ENCODE measurements around the gene RNU6-9.

The RNU6-9 gene

GRCh38 chr19:931860-932647 lies 38.8 kb downstream of the RNU6-9 start:
- DNase-seq (ENCODE audit: extremely low read depth in 1 of 2, low read depth in 1 of 2), result no peak

DNA sequence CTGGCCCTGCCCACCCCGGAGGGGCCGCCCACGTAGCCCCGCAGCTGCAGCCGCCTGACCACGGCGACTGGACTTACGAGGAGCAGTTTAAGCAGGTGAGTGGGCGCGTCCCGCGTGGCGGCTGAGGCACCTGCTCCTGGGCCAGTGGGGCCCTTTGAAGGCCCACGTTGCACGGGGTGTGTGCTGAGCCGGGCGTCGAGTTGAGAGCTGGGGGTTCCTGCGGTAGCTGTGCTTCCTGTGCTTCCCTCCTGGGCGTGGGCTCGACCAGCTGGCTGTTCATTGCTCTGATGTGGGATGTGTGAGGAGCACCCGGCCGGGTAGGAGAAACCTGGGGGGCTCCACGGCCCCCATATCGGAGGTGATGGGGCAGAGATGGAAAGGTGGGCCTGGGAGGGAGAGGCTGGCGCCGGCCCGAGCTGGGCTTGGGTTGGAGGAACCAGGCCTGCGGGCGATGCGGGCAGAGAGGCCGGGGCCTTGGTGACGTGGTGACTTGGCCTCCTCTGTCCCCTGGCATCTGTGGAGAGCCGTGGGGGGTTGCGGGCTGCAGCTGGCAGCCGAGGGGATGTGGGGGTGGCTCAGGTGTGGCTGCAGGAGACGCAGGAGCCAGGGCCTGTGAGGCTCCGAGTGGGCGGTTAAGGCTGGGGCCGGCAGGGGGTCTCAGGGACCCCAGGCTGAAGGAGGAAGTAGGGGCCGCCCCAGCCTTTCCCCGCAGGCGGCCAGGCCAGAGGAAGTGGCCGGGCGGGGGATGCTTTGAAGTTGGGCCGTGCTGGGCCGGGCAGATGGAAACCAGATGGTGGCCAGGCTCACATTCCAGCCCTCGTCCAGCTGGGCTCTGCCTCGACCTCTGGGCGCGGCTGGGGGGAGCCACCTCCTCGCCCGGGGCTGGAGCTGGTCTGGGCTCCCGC lies 39.6 kb downstream of the RNU6-9 start:
- no peak for DNase-seq (ENCODE audit: extremely low read depth in 1 of 2, low read depth in 1 of 2)

- no peak for DNase-seq (ENCODE audit: extremely low read depth in 1 of 2, low read depth in 1 of 2)
Measured at GRCh38 chr19:933553-933882, 40.2 kb downstream of the RNU6-9 start.

- DNase-seq (ENCODE audit: extremely low read depth in 1 of 2, low read depth in 1 of 2), result no peak
Measured at GRCh38 chr19:934197-934840, 41.0 kb downstream of the RNU6-9 start.

DNA sequence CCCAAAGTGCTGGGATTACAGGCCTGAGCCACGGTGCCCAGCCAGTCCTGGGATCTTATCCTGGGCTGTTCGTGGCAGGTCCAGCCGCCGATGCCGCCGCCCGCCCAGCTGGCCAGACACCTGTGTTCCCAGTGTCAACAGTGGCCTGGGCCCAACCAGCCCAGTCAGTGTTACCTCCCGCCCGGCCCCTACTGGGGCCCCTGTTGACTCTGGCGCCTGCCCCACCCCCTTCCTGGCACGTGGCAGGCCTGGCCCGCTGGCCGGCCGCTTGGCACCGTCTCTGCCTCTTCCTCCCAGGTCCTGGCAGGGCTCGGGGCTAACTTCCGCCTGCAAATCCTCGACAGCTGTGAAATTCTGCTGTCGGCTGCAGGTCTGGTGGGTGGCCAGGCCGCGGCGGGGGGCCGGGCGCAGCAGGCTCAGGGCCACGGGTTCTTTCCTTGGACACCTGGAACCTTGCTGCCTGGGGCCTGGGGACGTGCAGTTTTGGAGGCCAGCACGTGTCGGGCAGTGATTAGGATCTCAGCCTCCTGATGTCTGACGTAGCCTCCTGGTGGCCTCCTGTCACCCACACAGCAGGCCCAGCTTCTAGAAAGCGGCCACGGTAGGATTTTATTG lies 41.7 kb downstream of the RNU6-9 start:
- DNase-seq (ENCODE audit: extremely low read depth in 1 of 2, low read depth in 1 of 2), result no peak

GRCh38 chr19:936175-936546 lies 42.9 kb downstream of the RNU6-9 start:
- DNase-seq (ENCODE audit: extremely low read depth in 1 of 2, low read depth in 1 of 2), result no peak

GRCh38 chr19:937259-937694 lies 44.0 kb downstream of the RNU6-9 start:
- no peak for DNase-seq (ENCODE audit: extremely low read depth in 1 of 2, low read depth in 1 of 2)

GRCh38 chr19:938233-938923 lies 45.1 kb downstream of the RNU6-9 start:
- no peak for DNase-seq (ENCODE audit: extremely low read depth in 1 of 2, low read depth in 1 of 2)

GRCh38 chr19:939439-939838 lies 46.2 kb downstream of the RNU6-9 start:
- DNase-seq (ENCODE audit: extremely low read depth in 1 of 2, low read depth in 1 of 2), result no peak

- no peak for DNase-seq (ENCODE audit: extremely low read depth in 1 of 2, low read depth in 1 of 2)
Measured at GRCh38 chr19:939922-940321, 46.6 kb downstream of the RNU6-9 start.

- no peak for DNase-seq (ENCODE audit: extremely low read depth in 1 of 2, low read depth in 1 of 2)
Measured at GRCh38 chr19:940591-941291, 47.5 kb downstream of the RNU6-9 start.

DNA sequence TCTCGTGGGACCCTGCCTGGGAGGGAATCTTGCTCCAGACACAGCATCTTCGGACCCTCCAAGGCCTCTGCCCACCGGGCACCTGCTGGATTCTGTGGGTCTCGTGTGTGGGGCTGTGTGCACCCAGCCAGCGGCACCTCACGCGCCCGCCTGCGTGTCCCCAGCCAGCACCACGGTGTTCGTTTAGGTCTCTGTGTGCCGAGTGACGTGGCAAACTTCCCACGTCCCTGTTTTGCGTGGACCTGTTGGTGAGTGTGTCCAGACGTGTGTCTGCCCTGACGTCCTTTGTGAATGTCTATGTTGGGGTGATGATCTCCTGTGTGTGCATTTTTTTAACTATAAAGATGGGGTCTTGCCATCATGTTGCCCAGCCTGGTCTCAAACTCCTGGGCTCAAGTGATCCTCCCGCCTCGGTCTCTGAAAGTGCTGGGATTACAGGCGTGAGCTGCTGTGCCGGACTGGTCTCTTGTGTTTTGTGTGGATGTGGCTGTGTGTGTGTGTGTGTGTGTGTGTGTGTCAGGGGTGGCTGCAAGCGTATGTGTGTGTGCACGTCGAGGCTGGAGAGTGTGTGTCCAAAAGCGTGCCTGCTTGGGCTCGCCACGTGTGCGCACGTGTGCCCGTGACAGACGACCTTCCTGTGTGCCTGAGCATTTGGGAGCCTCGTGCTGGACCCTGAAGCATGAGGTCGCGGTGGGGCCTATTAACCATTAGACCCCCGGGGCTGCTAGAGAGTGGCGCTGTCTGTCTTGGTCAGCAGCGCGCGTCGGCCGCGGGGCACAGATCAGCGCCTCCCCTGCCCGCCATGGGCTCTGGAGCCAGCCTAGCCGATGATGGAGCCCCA lies 48.2 kb downstream of the RNU6-9 start:
- DNase-seq (ENCODE audit: extremely low read depth in 1 of 2, low read depth in 1 of 2), result no peak

- no peak for DNase-seq (ENCODE audit: extremely low read depth in 1 of 2, low read depth in 1 of 2)
Measured at GRCh38 chr19:942133-942645, 48.9 kb downstream of the RNU6-9 start.

Measured in stimulated activated CD8-positive, alpha-beta memory T cell treated with anti-CD3 and anti-CD28 coated beads, Interleukin-7, amount 100 ng/mL, for 48 hours (primary cell).